Thyroid gland (tissue), 4 donors: Measurements from ENCODE around the gene RANBP10.

ENCODE experiments used
- CTCF ChIP-seq, 6 experiments: fragments of 200-600 bp in 3 of 6; fragments of 450-650 bp in 3 of 6; sonication (generic) in 3 of 6; IDR thresholded peaks; one replicate each; pipeline ENCODE4 v1.5.1; 2016 to 2019; ENCODE audit warnings: antibody characterized with exemption in 6 of 6, mild to moderate bottlenecking in 2 of 6, inconsistent platforms in 1 of 6, moderate library complexity in 1 of 6
- POLR2A ChIP-seq, 2 donors: fragments of 450-650 bp; IDR thresholded peaks; one replicate each; pipeline ENCODE4 v1.6.1; 2017; ENCODE audit warnings: antibody characterized with exemption in 2 of 2, mild to moderate bottlenecking in 2 of 2, moderate library complexity in 1 of 2

- no peak for TF ChIP-seq CTCF (IDR thresholded peaks at IDR 0.05)
- TF ChIP-seq POLR2A (IDR thresholded peaks at IDR 0.05): no peak
Observed at GRCh38 chr16:67833030-67833414, 26.7 kb upstream of the RANBP10 start.
